ENCODE measurements around the gene PIK3R4.

The PIK3R4 gene

DNA sequence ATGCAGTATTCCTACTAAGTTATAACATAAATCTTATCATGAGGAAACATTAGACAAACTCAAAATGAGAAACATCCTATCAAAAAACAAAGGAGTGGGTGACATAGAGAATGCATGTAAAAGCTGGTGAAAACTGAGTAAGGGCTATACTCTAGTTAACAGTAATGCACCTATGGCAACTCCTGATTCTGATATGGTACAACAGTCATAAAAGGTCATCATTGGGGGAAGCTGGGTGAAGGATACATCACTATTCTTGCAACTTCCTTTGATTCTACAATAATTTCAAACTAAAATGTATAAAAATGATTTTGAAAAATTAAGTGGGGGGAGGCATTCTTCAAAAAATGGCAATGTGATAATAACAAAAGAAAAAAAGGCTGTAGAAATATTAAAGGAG is 6.8 kb downstream of the PIK3R4 start:
- DNase-seq: no peak

GRCh38 chr3:130738241-130738640 is 8.4 kb downstream of the PIK3R4 start:
- DNase-seq: no peak

GRCh38 chr3:130737622-130738021 is 9.0 kb downstream of the PIK3R4 start:
- no peak for DNase-seq

- DNase-seq: no peak
These were observed 13.3 kb downstream of the PIK3R4 start for GRCh38 chr3:130733236-130733875.

GRCh38 chr3:130732501-130732900 is 14.1 kb downstream of the PIK3R4 start:
- DNase-seq: no peak

GRCh38 chr3:130731817-130732216 is 14.8 kb downstream of the PIK3R4 start:
- DNase-seq: no peak

- DNase-seq: no peak
These were observed 17.5 kb downstream of the PIK3R4 start for GRCh38 chr3:130729154-130729553.

DNA sequence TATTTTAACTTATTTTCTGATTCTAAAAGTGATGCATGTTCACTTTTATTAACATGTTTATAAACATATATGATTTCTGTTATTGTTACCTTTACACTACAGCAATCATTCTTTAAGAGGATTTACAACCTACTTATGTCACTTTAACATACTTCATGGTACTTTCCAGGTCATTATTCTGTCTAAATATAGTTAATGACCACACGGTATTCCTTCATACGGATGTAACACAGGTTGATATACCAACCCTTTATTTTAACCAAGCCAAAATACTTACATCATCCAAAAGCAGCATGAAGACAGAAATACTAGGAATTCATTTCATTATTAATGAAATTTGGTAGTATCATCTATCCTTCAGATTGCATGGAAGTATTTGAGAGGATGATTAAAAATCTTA is 18.6 kb downstream of the PIK3R4 start:
- no peak for DNase-seq

- DNase-seq: no peak
These were observed 20.9 kb downstream of the PIK3R4 start for GRCh38 chr3:130725746-130726145.

DNA sequence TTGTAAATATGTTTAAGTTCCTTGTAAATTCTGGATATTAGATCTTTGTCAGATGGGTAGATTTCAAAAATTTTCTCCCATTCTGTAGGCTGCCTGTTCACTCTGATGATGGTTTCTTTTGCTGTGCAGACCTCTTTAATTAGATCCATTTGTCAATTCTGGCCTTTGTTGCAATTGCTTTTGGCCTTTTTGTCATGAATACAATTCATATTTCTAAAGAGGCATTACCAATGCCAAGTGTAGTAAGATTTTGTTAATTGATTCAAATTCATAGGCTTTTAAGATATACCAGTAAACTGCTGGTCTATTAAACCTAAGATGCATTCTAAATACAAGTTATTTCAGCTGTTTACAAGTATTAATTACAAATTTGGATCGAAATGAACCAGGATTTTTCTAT is 31.0 kb downstream of the PIK3R4 start:
- DNase-seq: no peak

DNA sequence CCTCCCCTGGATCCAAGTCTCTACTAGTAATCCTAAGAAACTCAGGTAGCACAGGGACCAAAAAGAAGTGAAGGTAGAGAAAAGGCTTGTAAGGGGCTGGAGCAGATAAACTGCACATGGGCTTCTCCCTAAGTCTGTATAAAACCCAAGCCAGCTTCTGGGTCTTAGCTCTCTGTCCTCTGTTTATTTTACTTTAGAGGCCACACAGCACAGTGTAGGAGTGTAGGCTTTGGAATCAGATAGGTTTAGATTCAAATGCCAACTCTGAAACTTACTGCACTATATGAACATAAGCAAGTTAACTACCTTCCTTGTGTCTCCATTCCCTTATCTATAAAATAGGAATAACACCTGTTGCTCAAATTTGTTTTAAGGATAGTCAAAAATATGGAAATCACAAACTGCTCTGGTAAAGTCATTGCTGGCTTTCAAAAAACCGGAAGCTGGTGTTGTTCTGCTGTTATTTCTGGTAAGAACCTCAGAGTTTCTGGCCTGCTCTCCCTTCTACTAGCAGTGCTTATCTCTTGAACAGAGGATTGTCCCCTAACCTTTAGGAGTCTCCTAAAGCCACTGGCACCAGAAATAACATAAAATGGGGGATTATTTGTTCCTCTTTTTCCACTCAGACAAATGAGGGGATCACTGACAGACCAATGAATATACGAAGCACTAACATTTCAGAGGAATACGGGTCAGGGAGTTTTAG is 33.8 kb downstream of the PIK3R4 start:
- no peak for DNase-seq

DNA sequence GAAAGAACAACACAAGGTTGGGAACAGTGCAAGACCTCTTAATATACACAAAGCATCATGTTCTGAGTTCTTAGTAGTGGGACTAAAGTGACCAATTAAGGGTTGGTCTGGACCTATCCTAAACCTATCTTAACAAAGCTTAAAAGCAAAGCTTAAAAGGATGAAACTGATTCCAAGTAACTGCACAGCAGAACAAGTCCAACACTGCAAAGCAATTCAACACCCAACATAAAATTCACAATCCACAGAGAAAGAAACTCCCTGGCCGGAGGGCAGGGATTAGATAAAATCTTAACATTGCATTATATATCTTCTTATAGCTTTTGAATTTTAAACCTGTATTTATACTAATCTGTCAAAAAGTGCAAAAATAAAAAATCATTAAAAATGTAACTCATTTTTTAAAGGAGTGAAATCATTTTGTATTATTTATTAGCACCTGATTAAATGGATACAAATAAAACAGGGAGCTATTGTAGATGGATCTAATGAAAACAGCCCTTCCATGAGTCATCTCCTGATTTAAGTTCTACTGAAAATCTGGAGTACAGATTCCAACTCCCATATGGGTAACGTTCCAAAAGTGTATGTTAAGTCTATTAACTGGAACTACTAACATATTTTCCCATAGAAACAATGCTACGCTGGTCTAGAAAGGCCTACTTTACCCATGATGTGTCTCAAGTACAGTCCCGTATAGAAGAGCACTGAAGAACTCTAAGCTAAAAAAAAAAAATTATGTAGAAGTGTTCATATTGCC is 34.9 kb downstream of the PIK3R4 start:
- DNase-seq: no peak

DNA sequence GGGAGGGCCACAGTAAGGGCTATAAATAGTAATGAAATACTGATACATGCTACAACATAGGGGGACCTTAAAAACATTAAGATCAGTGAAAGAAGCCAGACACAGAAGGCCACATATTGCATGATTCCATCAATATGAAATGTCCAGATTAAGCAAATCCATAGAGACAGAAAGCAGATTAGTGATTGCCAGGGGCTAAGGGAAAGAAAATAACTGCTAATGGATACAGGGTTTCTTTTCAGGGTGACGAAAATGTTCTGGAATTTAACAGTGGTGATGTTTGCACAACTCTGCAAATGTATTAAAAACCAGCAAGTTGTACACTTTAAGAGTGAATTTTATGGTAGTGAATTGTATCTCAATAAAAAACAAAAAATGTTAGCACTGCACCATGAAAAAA is 37.0 kb downstream of the PIK3R4 start:
- DNase-seq: no peak

GRCh38 chr3:130707902-130708601 is 38.6 kb downstream of the PIK3R4 start:
- DNase-seq: no peak

GRCh38 chr3:130705501-130705900 is 41.1 kb downstream of the PIK3R4 start:
- no peak for DNase-seq

DNA sequence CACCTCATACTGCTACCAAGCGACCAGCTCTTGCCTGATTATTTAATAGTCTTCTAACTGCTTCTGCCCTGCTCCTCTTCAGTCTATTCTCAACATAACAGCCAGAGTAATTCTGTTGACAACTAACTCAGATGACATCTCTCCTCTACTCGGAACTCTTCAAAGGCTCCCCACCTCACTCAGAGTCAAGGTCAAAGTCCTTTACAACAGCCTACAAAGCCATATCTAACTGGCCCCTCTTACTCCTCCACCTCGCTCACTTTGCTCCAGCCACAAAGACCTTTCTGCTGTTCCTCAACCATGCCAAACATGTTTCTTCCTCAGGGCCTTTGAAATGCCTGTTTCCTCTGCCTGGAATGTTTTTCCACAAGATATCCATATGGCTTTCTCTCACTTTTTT is 43.6 kb downstream of the PIK3R4 start:
- no peak for DNase-seq

GRCh38 chr3:130700541-130700940 is 46.1 kb downstream of the PIK3R4 start:
- DNase-seq: no peak

DNA sequence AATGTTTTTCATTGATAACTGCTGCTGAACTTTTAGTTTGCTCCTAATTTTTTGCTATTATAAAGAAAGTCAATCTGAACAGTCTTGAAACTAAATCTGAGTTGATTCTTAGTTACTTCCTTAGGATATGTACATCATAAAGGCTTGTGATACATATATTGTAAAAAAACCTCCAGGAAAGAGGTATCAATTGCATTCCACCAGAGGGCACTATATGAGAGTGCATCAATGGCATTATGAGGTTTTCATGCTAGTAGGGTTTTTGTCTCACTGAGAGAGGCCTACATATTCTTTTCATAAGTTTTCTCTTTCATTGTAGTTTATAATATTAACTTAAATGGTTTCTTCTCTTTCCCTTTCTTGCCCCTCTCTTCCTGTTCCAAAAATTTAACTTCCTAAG is 46.9 kb downstream of the PIK3R4 start:
- no peak for DNase-seq

GRCh38 chr3:130693314-130693713 is 53.3 kb downstream of the PIK3R4 start:
- no peak for DNase-seq

GRCh38 chr3:130692455-130692854 is 54.2 kb downstream of the PIK3R4 start:
- no peak for DNase-seq

DNA sequence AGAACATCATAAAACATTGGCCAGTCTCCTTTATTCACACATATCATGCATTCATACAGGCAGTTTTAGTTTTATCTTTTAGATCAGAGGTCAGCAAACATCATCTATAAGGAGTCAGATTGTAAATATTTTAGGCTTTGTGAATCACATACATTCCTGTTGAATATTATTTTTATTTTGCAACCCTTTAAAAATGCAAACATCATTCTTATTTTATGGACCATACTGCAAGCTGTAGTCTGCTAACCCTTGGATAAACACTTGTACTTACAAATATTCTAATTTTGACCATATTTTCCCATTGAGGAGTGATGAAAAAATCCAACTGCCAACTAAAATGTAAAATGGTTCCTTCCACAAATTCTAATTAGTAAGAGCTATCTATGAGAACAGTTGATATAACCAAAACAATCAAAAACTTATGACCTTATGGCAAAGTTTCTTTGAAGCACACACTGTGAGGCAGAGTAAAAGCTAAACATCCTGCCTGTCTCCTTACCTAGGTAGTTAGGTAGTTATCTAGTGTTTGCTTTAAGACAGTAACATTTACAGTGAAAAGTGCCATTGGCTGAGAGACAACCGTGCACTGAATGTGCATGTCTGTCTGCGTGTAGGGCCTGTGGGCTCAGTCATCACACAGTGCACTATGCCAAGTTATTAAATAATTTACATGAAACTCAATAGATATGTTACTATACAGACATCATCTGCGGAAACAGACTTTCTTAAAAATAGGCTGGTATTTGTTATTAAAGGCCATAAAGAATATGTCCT is 57.7 kb downstream of the PIK3R4 start:
- no peak for DNase-seq

DNA sequence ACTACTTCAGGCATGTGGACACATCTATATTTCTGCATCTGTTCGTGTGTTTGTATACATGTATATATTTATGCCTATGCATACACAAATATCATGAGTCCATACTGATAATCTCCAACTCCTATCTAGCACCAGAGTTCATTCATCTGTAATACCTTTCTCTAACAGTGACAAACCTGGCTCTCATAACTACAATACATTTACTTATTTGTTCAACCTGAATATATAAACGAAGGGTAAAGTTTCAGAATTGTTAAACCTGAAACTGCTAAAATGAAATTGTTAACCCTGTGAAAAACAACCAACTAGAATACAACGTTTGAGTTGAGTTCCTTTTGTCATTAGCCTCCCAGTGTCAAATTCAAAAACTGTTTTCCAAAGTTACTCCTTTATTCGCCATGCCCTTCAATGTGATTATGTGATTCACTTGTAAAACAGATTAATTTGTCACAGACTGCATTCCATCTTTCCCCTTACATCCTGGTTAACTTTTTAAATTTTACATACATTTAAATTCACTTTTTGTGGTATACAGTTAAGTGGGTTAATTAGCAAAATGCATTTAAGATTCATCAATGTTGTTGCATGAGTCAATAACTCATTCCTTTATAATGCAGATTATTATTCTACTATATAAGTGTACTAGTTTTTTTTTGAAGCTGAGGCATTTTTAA is 58.5 kb downstream of the PIK3R4 start:
- no peak for DNase-seq

Measured in activated naive CD4-positive, alpha-beta T cell (primary cell).